Endodermal cell (in vitro differentiated cells): Measurements from ENCODE around the gene DYNLL1. TPM values are rescaled to one million over a fixed set of nuclear protein-coding genes. Genes with fewer than 3 reads are reported as not detected.

ENCODE experiments used
- DNase-seq: peaks from one replicate; pipeline ENCODE4 v3.0.0-alpha.2; 2017
- H3K27ac ChIP-seq: 2 replicates; pipeline ENCODE4 v1.5.1; 2013; ENCODE audit warnings: mild to moderate bottlenecking, low read depth, low read length, moderate library complexity
- H3K27me3 ChIP-seq: 2 replicates; pipeline ENCODE4 v1.6.1; 2013; ENCODE audit warnings: mild to moderate bottlenecking, low read length, moderate library complexity; ENCODE audit not compliant: insufficient read depth, control insufficient read depth, poor library complexity, severe bottlenecking
- H3K36me3 ChIP-seq: 2 replicates; pipeline ENCODE4 v1.7.0; 2013; ENCODE audit warnings: mild to moderate bottlenecking, low read length, moderate library complexity; ENCODE audit not compliant: control insufficient read depth, insufficient read depth
- H3K4me1 ChIP-seq: one replicate; pipeline ENCODE4 v1.7.0; 2013; ENCODE audit warnings: low read length; ENCODE audit not compliant: control insufficient read depth, insufficient read depth
- H3K4me3 ChIP-seq: 2 replicates; pipeline ENCODE4 v1.5.1; 2013; ENCODE audit warnings: mild to moderate bottlenecking, low read length, moderate library complexity
- H3K9ac ChIP-seq: 2 replicates; pipeline ENCODE4 v1.6.1; 2013; ENCODE audit warnings: mild to moderate bottlenecking, low read length, moderate library complexity; ENCODE audit not compliant: poor library complexity, severe bottlenecking; ENCODE audit errors: extremely low read depth
- H3K9me3 ChIP-seq: 2 replicates; pipeline ENCODE4 v1.6.1; 2013; ENCODE audit warnings: mild to moderate bottlenecking, low read length, moderate library complexity; ENCODE audit not compliant: control insufficient read depth
- H3K27ac Mint-ChIP-seq: 2 replicates; pipeline ENCODE4 v1.8.0; 2020; ENCODE audit warnings: mixed read lengths
- H3K27me3 Mint-ChIP-seq: 2 replicates; pipeline ENCODE4 v1.8.0; 2021; ENCODE audit warnings: mild to moderate bottlenecking, mixed read lengths; ENCODE audit not compliant: insufficient read depth
- H3K36me3 Mint-ChIP-seq: 2 replicates; pipeline ENCODE4 v1.8.0; 2020; ENCODE audit warnings: low read depth, mixed read lengths
- H3K4me1 Mint-ChIP-seq: 2 replicates; pipeline ENCODE4 v1.8.0; 2020; ENCODE audit warnings: mixed read lengths
- H3K4me3 Mint-ChIP-seq: 2 replicates; pipeline ENCODE4 v1.8.0; 2020; ENCODE audit warnings: mild to moderate bottlenecking, moderate library complexity, mixed read lengths
- H3K9me3 Mint-ChIP-seq: 2 replicates; pipeline ENCODE4 v1.8.0; 2020; ENCODE audit warnings: mild to moderate bottlenecking, mixed read lengths
- WGBS, 2 experiments: methylation state at CpG; one replicate each; pipeline versions ENCODE4 v1.1.5 to v1.1.7; 2013; ENCODE audit warnings: missing lambda C conversion rate in 2 of 2, mixed read lengths in 1 of 2; ENCODE audit not compliant: insufficient coverage in 1 of 2, insufficient read length in 1 of 2; 5-methylcytosine and 5-hydroxymethylcytosine counted together
- total RNA-seq, 2 donors: library from RNA; stranded (reverse); fragmentation: NEBNext Ultra II Directional in 1 of 2; extraction: Animal tissue kit (Norgen Biotek cat#: 25700) in 1 of 2; gene quantifications; 2 replicates in 1 of 2; 3 replicates in 1 of 2; pipeline ENCODE4 v1.2.1, GENCODE V29; 2021
- TF ChIP-seq, protein P1 (sequence below): fragments of 200-600 bp; sonication (generic); conservative IDR thresholded peaks from 2 replicates; pipeline ENCODE4 v1.5.0; 2021; ENCODE audit warnings: antibody characterized with exemption, mild to moderate bottlenecking

Gene DYNLL1
- total RNA-seq, 2 donors from 2014 or later, result 326 to 424 TPM

DNA sequence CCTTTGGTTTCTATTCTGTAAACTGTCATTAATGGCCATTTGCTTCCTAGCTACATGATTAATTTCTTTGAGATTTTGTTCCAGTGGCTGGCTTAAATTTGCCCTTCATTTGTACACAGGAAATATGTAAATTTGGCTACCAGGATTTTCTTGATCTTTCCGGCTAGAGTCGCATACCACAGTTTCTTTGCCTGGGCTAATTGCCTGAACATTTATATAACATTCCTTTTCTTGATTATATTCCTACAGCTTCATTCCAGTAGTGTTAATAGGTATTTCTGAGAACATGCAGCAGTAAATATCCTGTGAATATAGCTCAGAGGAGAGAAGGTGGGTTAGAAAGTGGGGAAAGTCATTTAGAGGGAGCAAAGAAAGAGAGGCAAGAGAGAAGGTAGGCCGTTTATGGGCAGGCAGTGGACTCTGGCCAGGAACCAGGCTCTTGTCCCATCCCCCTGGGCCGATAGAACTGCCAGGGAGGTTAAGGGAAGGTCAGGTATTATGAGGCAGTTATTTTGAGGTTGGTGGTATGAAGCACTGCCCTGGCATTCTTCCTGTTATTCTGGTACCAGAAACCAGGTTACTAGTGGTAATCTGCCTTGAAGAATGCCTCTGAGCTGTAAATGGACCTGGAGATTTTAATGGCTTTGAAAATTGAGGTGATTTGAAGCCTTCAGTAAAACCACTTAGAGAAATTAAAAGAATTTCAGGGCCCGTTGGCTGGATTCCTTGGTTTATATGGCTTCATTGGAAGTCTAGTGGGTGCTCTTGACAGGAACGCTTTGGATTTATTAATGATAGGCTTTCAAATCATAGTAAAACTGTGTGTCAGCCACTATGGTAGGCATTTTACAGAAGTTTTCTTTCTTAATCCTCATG is 42.6 kb downstream of the DYNLL1 start:
- Histone ChIP-seq H3K9ac (no peak overlapping the region), H3K4me1 (peaks cover 10% of the 10 kb centered on the region), H3K36me3 (peaks cover 59% of the 10 kb centered on the region), H3K27ac (no peak overlapping the region), H3K4me3 (peak overlapping the region; percentile 55), H3K9me3 (no peaks in the 10 kb centered on the region), H3K27me3 (no peaks in the 10 kb centered on the region)
- Mint-ChIP-seq H3K36me3 (peaks cover 50% of the 10 kb centered on the region), H3K9me3 (peaks cover 1% of the 10 kb centered on the region), H3K27ac (peak overlapping the region; percentile 16), H3K4me1 (peaks cover 24% of the 10 kb centered on the region), H3K4me3 (no peak overlapping the region), H3K27me3 (no peaks in the 10 kb centered on the region)
- TF ChIP-seq, protein P1, sequence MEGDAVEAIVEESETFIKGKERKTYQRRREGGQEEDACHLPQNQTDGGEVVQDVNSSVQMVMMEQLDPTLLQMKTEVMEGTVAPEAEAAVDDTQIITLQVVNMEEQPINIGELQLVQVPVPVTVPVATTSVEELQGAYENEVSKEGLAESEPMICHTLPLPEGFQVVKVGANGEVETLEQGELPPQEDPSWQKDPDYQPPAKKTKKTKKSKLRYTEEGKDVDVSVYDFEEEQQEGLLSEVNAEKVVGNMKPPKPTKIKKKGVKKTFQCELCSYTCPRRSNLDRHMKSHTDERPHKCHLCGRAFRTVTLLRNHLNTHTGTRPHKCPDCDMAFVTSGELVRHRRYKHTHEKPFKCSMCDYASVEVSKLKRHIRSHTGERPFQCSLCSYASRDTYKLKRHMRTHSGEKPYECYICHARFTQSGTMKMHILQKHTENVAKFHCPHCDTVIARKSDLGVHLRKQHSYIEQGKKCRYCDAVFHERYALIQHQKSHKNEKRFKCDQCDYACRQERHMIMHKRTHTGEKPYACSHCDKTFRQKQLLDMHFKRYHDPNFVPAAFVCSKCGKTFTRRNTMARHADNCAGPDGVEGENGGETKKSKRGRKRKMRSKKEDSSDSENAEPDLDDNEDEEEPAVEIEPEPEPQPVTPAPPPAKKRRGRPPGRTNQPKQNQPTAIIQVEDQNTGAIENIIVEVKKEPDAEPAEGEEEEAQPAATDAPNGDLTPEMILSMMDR, result no peak
- 85 to 86% methylated on average over 6 of the region's 6 CpGs for WGBS, 2 experiments
- DNase-seq, result no peak

DNA sequence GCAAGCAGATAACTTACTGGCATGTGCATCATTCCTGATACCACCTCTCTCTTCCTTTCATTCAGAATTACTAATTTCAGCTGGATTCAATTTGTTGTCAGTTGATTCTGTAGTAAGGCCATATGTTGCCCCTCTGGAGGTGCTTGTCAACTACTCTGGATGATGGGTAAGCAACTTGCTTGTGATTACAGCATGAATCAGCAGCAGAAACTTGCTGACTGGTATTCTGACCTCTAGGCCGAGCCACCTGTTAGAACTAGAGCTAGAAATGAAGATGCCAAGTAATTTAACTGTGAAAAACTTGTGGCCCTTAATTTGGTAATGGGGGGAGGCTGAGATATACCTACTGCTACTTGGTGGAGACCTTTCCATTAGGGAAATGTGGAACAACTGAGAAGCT is 43.4 kb downstream of the DYNLL1 start:
- no peak overlapping the region for H3K9ac ChIP-seq
- TF ChIP-seq, protein P1, result no peak
- Mint-ChIP-seq H3K36me3 (peaks cover 53% of the 10 kb centered on the region), H3K27ac (peak overlapping the region; percentile 26), H3K27me3 (no peaks in the 10 kb centered on the region), H3K4me1 (peaks cover 24% of the 10 kb centered on the region), H3K4me3 (no peak overlapping the region), H3K9me3 (no peaks in the 10 kb centered on the region)
- H3K4me1 ChIP-seq, result peaks cover 10% of the 10 kb centered on the region
- 97 to 100% methylated on average over 1 of the region's 1 CpG for WGBS, 2 experiments
- H3K9me3 ChIP-seq, result no peaks in the 10 kb centered on the region
- H3K36me3 ChIP-seq, result peaks cover 65% of the 10 kb centered on the region
- no peak overlapping the region for H3K27ac ChIP-seq
- H3K4me3 ChIP-seq, result peak overlapping the region; percentile 55
- H3K27me3 ChIP-seq, result no peaks in the 10 kb centered on the region
- DNase-seq, result no peak

DNA sequence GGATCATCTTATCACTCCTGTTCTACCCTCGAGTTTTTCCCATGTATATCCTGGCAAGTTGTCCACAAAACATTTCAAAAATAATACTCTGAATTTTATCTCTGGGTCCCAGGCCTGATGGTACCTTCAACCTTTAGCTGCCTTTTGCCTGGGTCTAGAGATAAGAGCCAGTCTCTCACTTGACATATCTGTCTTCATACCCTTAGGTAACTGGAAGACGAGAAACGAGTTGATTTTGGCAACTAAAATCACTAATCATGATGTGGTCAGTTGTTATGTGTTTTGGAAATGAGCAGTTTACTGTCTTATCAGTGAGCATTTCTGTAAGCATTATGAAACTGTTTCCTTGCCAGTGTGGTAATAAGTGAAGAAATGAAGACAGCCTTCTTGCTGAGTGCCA is 44.5 kb downstream of the DYNLL1 start:
- no peak overlapping the region for H3K4me3 Mint-ChIP-seq
- no peaks in the 10 kb centered on the region for H3K9me3 ChIP-seq
- H3K27me3 ChIP-seq, result no peaks in the 10 kb centered on the region
- no peak for DNase-seq
- peaks cover 10% of the 10 kb centered on the region for H3K4me1 ChIP-seq
- H3K9me3 Mint-ChIP-seq, result no peaks in the 10 kb centered on the region
- H3K27ac ChIP-seq, result no peak overlapping the region
- H3K27me3 Mint-ChIP-seq, result no peaks in the 10 kb centered on the region
- peaks cover 24% of the 10 kb centered on the region for H3K4me1 Mint-ChIP-seq
- peaks cover 72% of the 10 kb centered on the region for H3K36me3 ChIP-seq
- TF ChIP-seq, protein P1, result no peak
- H3K9ac ChIP-seq, result no peak overlapping the region
- WGBS, 2 experiments, result 93 to 96% methylated on average over 3 of the region's 3 CpGs
- H3K36me3 Mint-ChIP-seq, result peaks cover 54% of the 10 kb centered on the region
- no peak overlapping the region for H3K4me3 ChIP-seq
- no peak overlapping the region for H3K27ac Mint-ChIP-seq
